ENCODE data around the gene DCXR. TPM values are rescaled to one million over a fixed set of nuclear protein-coding genes. Genes with fewer than 3 reads are reported as not detected.

The DCXR gene
- polyA plus RNA-seq (2013, experiment 1 of 4): 63.2 TPM
- polyA plus RNA-seq (2013, experiment 2 of 4): 55.2 TPM
- polyA plus RNA-seq (2013, experiment 3 of 4): 60.7 TPM
- 61.4 TPM for polyA plus RNA-seq (2013, experiment 4 of 4)

DNA sequence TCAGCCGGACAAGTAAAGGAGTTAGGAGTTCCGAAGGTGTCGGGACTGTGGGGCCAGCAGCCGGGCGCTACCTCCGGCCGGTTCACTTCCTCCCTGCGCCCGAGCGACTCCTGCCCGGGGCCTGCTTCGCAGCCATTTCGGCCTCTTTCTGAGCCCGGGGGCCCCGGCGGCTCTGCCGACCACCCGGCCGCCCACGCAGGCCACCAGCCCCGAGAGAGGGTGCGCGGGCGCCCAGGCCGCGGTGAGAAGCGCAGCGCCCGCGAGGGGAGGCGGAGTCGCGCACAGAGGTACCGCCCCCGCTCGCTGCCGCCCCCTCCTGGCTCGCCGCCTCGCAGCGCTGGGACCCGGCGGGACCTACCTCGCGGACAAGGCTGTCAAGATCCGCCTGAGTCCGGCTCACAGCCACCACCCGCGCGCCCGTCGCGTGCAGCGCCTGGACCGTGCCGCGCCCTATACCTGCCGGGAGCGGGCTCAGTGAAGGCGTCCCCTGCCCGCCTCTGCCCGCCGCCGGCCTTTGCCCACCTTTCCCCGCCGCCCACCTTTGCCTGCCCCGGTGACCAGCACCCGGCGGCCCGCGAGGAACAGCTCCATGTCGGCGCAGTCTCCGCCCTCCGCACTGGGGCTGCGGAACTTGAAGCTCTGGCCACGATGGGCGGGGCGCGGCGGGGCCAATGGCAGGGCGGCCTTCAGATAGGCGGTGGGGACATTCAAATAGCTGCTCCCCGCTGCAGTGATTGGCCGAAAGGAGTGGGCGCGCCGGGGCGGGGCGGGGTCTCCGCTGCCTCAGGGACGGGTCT lies at the start of gene DCXR:
Gene DCXR, minus strand, starts transcription at position 606 of the 797 bp plus-strand sequence. Its CDS starts 15 bp downstream, at position 591.
- Histone ChIP-seq H3K4me1 (ENCODE audit: control insufficient read depth, insufficient read depth, low read length) (peaks cover 6% of the 10 kb centered on the region), H3K9me3 (ENCODE audit: control insufficient read depth, low read length) (no peaks in the 10 kb centered on the region), H3K27ac (ENCODE audit: insufficient read depth, low read depth, low read length, poor library complexity, severe bottlenecking) (peak within 1 kb of the TSS; percentile 97), H3K36me3 (ENCODE audit: control insufficient read depth, insufficient read depth, low read length) (no peaks in the 10 kb centered on the region), H3K27me3 (ENCODE audit: control insufficient read depth, insufficient read depth, low read length, poor library complexity, severe bottlenecking) (peaks cover 7% of the 10 kb centered on the region), H3K4me3 (ENCODE audit: insufficient read depth, low read depth, low read length) (peak within 1 kb of the TSS; percentile 68)
- 1% methylated on average over 92 of the region's 92 CpGs for WGBS, 2 experiments

GRCh38 chr17:82085931-82086764 lies 48.7 kb upstream of the DCXR start:
- peaks cover 75% of the 10 kb centered on the region for H3K36me3 ChIP-seq (ENCODE audit: control insufficient read depth, insufficient read depth, low read length)
- no peak overlapping the region for H3K27ac ChIP-seq (ENCODE audit: insufficient read depth, low read depth, low read length, poor library complexity, severe bottlenecking)
- WGBS, 2 experiments: 96 to 97% methylated on average over 25 of the region's 25 CpGs

GRCh38 chr17:82085031-82085861 lies 47.7 kb upstream of the DCXR start:
- no peaks in the 10 kb centered on the region for H3K4me1 ChIP-seq (ENCODE audit: control insufficient read depth, insufficient read depth, low read length)
- H3K36me3 ChIP-seq (ENCODE audit: control insufficient read depth, insufficient read depth, low read length): peaks cover 75% of the 10 kb centered on the region
- no peak overlapping the region for H3K27ac ChIP-seq (ENCODE audit: insufficient read depth, low read depth, low read length, poor library complexity, severe bottlenecking)
- WGBS, 2 experiments: 93 to 96% methylated on average over 49 of the region's 49 CpGs
- no peaks in the 10 kb centered on the region for H3K9me3 ChIP-seq (ENCODE audit: control insufficient read depth, low read length)
- no peaks in the 10 kb centered on the region for H3K27me3 ChIP-seq (ENCODE audit: control insufficient read depth, insufficient read depth, low read length, poor library complexity, severe bottlenecking)
- no peak overlapping the region for H3K4me3 ChIP-seq (ENCODE audit: insufficient read depth, low read depth, low read length)

More at GRCh38 chr17:82085931-82086764, 48.7 kb upstream of the DCXR start:
- Histone ChIP-seq H3K4me3 (ENCODE audit: insufficient read depth, low read depth, low read length) (no peak overlapping the region), H3K4me1 (ENCODE audit: control insufficient read depth, insufficient read depth, low read length) (no peaks in the 10 kb centered on the region), H3K27me3 (ENCODE audit: control insufficient read depth, insufficient read depth, low read length, poor library complexity, severe bottlenecking) (no peaks in the 10 kb centered on the region), H3K9me3 (ENCODE audit: control insufficient read depth, low read length) (no peaks in the 10 kb centered on the region)

DNA sequence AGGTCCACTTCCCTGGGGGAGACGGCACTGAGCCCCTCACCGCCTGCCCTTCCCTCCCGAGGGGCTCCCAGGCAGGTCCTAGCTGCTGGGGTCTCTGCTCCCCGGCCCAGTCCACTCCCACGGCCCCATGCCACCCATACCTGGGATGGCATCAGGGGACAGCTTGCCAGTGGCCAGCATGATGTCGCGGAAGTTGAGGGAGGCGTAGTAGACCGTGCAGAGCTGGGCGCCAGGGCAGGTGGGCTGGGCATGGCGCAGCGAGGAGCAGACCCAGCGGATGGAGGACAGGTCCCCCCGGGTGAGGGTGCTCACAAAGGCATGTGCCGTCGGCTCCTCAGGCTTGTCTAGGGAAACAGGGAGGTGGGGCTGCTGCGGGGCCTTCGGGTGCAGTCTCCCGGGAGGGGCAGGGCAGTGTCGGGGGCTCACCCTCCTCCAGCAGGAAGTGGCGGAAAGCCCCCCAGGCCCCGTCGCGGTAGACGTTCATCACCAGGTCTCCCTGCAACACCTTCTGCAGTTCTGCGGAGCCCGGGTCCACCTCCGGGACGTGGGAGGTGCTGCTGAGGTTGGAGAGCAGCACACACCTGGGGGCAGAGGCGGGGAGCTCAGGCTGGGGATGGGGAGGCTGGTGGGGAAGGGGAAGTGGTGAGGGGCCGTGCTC lies 47.0 kb upstream of the DCXR start:
- Histone ChIP-seq H3K4me1 (ENCODE audit: control insufficient read depth, insufficient read depth, low read length) (no peaks in the 10 kb centered on the region), H3K27me3 (ENCODE audit: control insufficient read depth, insufficient read depth, low read length, poor library complexity, severe bottlenecking) (no peaks in the 10 kb centered on the region), H3K4me3 (ENCODE audit: insufficient read depth, low read depth, low read length) (no peak overlapping the region), H3K36me3 (ENCODE audit: control insufficient read depth, insufficient read depth, low read length) (peaks cover 75% of the 10 kb centered on the region), H3K9me3 (ENCODE audit: control insufficient read depth, low read length) (no peaks in the 10 kb centered on the region), H3K27ac (ENCODE audit: insufficient read depth, low read depth, low read length, poor library complexity, severe bottlenecking) (no peak overlapping the region)
- 95 to 96% methylated on average over 31 of the region's 31 CpGs for WGBS, 2 experiments

GRCh38 chr17:82083533-82084359 lies 46.2 kb upstream of the DCXR start:
- Histone ChIP-seq H3K9me3 (ENCODE audit: control insufficient read depth, low read length) (no peaks in the 10 kb centered on the region), H3K4me1 (ENCODE audit: control insufficient read depth, insufficient read depth, low read length) (no peaks in the 10 kb centered on the region), H3K27ac (ENCODE audit: insufficient read depth, low read depth, low read length, poor library complexity, severe bottlenecking) (no peak overlapping the region), H3K4me3 (ENCODE audit: insufficient read depth, low read depth, low read length) (no peak overlapping the region), H3K27me3 (ENCODE audit: control insufficient read depth, insufficient read depth, low read length, poor library complexity, severe bottlenecking) (no peaks in the 10 kb centered on the region), H3K36me3 (ENCODE audit: control insufficient read depth, insufficient read depth, low read length) (peaks cover 67% of the 10 kb centered on the region)
- 95 to 96% methylated on average over 55 of the region's 55 CpGs for WGBS, 2 experiments

DNA sequence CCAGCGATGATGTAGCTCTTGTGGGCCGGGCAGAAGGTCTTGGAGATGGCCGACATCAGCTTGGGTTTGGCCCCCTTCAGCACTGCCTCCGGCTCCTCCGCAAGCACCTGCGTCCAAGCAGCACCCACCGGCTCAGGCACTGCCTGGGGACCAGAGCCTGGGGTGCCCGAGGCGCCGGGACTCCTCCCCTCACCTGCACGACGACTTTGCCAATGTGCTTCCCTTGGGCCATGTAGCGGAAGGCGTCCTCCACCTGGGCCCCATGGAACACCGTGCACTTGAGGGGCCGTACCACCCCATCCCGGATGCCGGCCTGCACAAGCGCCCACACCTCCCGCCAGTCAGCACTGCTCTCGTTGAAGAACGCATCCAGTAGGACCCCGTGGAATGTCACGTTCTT lies 45.5 kb upstream of the DCXR start:
- WGBS, 2 experiments: 96% methylated on average over 24 of the region's 24 CpGs
- Histone ChIP-seq H3K4me3 (ENCODE audit: insufficient read depth, low read depth, low read length) (no peak overlapping the region), H3K4me1 (ENCODE audit: control insufficient read depth, insufficient read depth, low read length) (no peaks in the 10 kb centered on the region), H3K36me3 (ENCODE audit: control insufficient read depth, insufficient read depth, low read length) (peaks cover 63% of the 10 kb centered on the region), H3K27me3 (ENCODE audit: control insufficient read depth, insufficient read depth, low read length, poor library complexity, severe bottlenecking) (no peaks in the 10 kb centered on the region), H3K9me3 (ENCODE audit: control insufficient read depth, low read length) (no peaks in the 10 kb centered on the region), H3K27ac (ENCODE audit: insufficient read depth, low read depth, low read length, poor library complexity, severe bottlenecking) (no peak overlapping the region)

GRCh38 chr17:82082456-82082855 lies 45.0 kb upstream of the DCXR start:
- H3K9me3 ChIP-seq (ENCODE audit: control insufficient read depth, low read length): no peaks in the 10 kb centered on the region
- H3K4me1 ChIP-seq (ENCODE audit: control insufficient read depth, insufficient read depth, low read length): no peaks in the 10 kb centered on the region
- WGBS, 2 experiments: 96% methylated on average over 19 of the region's 19 CpGs
- H3K4me3 ChIP-seq (ENCODE audit: insufficient read depth, low read depth, low read length): no peak overlapping the region
- H3K27me3 ChIP-seq (ENCODE audit: control insufficient read depth, insufficient read depth, low read length, poor library complexity, severe bottlenecking): no peaks in the 10 kb centered on the region
- peaks cover 61% of the 10 kb centered on the region for H3K36me3 ChIP-seq (ENCODE audit: control insufficient read depth, insufficient read depth, low read length)
- H3K27ac ChIP-seq (ENCODE audit: insufficient read depth, low read depth, low read length, poor library complexity, severe bottlenecking): no peak overlapping the region

- H3K4me1 ChIP-seq (ENCODE audit: control insufficient read depth, insufficient read depth, low read length): no peaks in the 10 kb centered on the region
- WGBS, 2 experiments: 94 to 96% methylated on average over 22 of the region's 22 CpGs
- H3K27ac ChIP-seq (ENCODE audit: insufficient read depth, low read depth, low read length, poor library complexity, severe bottlenecking): no peak overlapping the region
- H3K9me3 ChIP-seq (ENCODE audit: control insufficient read depth, low read length): no peaks in the 10 kb centered on the region
- no peak overlapping the region for H3K4me3 ChIP-seq (ENCODE audit: insufficient read depth, low read depth, low read length)
- H3K27me3 ChIP-seq (ENCODE audit: control insufficient read depth, insufficient read depth, low read length, poor library complexity, severe bottlenecking): no peaks in the 10 kb centered on the region
- peaks cover 56% of the 10 kb centered on the region for H3K36me3 ChIP-seq (ENCODE audit: control insufficient read depth, insufficient read depth, low read length)
Observed at GRCh38 chr17:82081966-82082365, 44.5 kb upstream of the DCXR start.

GRCh38 chr17:82081546-82081945 lies 44.0 kb upstream of the DCXR start:
- no peaks in the 10 kb centered on the region for H3K9me3 ChIP-seq (ENCODE audit: control insufficient read depth, low read length)
- no peak overlapping the region for H3K4me3 ChIP-seq (ENCODE audit: insufficient read depth, low read depth, low read length)
- WGBS, 2 experiments: 96 to 97% methylated on average over 20 of the region's 20 CpGs
- no peaks in the 10 kb centered on the region for H3K4me1 ChIP-seq (ENCODE audit: control insufficient read depth, insufficient read depth, low read length)
- H3K27ac ChIP-seq (ENCODE audit: insufficient read depth, low read depth, low read length, poor library complexity, severe bottlenecking): no peak overlapping the region
- H3K36me3 ChIP-seq (ENCODE audit: control insufficient read depth, insufficient read depth, low read length): peaks cover 52% of the 10 kb centered on the region
- no peaks in the 10 kb centered on the region for H3K27me3 ChIP-seq (ENCODE audit: control insufficient read depth, insufficient read depth, low read length, poor library complexity, severe bottlenecking)

Data from ectodermal cell (in vitro differentiated cells).